NCI-H446 (cell line): ENCODE measurements around the gene PRKAG2.

Source experiments
- DNase-seq, 2 experiments: peaks; one replicate each; lab custom pipeline; 2025; lab: John Stamatoyannopoulos, UW

The PRKAG2 gene

DNA sequence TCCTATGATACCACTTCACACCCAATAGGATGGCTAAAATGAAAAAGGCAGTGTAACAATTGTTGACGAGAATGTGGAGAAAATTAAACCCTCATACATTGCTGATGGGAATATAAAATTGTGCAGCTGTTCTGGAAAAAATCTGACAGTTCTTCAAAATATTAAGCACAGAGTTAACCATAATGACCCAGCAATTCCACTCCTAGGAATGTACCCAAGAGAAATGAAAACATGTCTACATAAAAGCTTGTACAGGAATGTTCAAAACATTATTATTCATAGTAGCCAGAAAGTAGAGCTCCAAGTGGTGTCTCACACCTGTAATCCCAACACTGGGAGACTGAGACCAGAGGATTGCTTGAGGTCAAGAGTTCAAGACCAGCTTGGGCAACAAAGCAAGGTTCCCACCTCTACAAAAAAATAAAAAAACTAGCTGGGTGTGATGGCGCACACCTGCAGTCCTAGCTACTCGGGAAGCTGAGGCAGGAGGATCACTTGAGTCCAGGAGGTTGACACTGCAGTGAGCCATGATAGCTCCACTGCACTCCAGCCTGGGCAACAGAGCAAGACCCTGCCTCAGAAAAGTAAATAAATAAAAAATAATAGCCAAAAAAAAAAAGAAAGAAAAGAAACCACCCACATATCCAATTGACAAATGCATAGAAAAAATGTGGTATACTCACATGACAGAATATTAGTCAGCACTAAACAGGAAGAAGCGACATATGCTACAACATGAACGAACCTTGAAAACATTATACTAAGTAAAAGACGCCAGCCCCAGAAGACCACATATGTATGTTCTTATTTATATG is 362.2 kb downstream of the PRKAG2 start:
- no peak for DNase-seq

DNA sequence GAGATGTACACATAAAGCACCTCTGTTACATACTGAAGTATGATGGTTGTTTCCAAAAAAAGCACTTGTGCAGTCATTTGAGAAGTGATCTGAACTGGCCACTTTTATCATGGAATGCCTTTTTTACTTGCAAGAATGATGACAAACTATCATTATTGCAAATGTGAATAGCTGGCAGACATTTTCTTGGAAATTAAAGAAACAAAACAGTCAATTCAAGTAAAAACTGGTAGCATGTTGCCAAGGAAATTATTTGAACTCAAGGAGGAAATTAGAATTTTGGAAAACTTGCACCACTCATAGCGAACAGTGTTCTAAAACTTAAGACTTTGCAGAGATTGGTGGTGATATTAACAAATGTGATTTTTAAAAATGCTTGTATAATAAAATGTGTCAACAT is 363.8 kb downstream of the PRKAG2 start:
- DNase-seq = no peak

DNA sequence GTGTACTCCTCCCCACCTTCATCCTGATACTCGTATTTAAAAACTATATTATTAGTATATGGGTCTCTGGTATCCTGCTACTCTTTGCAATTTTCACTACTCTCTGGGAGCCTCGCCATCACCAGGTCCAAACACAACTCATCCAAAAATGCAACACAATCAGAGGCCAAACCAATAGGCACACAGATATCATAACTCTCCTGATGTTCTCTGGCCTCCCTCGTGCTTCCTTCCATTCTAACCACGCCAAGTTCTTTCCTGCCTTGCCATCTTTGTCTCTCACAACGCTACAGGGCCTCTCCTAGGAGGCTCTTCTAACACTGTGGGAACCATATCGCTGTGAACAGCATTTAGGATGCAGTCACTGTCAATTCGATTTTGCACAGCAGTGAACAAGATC is 364.6 kb downstream of the PRKAG2 start:
- DNase-seq = no peak

DNA sequence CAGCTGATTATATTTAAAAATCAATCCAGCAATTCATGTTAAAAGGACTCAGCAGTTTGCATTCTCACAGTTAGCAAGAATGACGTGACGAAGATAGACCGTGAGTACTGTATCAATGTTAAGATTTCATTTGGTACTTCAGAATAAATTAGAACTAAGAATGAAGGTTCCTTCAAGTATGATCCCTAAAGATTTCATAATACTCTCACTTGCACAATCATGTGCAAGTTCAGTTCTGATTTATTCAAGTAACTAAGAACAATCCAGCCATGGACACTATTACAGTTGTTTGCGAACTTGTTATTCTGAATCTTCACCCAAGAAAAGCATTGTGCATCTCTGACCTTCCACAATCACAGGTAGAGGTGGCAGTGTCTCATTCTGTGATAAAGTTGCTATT is 365.0 kb downstream of the PRKAG2 start:
- DNase-seq = no peak

DNA sequence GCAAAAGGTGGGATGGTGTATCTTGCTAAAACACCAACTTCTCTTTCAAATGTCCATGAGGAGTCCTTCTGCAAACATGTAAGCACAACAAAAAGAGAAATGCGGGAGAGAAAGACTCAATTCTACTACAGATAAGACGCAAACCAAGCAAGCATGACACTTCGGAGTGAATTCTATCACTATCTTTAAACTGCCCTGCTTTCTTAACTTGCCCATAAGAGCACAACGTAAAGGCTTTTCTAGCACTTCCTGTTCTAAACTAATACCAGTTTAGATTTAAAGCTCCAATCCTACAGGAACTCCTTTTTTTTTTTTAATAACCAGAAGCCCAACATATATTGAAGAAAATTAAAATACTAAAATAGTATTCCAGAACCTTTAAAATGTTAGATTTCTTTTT is 365.6 kb downstream of the PRKAG2 start:
- no peak for DNase-seq

DNA sequence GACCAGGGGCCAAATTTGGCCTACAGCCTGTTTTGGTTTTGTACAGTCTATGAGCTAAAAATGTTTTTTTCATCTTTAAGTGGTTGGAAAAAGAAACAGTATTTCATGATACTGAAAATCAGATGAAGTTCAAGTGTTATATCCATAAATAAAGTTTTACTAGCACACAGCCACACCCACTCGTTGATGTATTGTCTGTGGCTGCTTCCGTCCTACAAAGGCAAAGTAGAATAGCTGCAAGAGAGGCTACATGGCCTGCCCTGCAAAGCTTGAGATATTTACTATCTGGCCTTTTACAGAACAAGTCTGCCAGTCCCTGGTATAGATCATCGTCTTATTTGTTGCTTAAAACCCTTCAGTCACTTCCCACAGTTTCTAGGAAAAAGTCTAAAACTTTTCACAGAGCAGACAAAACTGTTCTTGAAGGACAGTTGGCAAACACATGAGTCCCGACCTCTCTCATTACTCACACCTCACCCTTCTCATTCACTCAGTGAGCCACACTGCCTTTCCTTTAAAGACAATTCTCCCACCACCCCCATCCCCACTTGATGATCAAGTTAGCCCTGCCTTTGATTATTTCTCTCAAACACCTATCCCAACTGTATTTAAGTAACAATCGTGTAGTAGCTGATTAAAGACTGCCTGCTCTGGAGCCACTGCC is 367.1 kb downstream of the PRKAG2 start:
- no peak for DNase-seq

DNA sequence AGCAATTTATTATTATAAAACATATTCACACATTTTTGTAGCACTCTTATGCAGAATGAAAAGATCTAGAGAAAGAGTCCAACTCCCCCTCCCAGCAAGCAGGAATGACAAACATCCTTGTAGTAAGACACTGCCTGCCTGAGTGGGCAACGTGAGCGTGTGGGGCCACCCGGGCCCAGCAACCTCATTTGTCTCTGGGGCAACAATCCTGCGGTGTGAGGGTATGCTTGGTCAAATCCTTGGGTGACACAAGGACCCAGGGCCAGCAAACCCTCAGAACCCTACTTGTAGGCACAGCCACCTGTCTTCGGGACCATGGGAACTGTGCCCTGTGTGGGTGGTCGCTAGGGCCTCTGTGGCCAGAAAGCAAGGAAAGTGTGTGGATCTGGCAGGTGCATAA is 367.9 kb downstream of the PRKAG2 start:
- DNase-seq = no peak

DNA sequence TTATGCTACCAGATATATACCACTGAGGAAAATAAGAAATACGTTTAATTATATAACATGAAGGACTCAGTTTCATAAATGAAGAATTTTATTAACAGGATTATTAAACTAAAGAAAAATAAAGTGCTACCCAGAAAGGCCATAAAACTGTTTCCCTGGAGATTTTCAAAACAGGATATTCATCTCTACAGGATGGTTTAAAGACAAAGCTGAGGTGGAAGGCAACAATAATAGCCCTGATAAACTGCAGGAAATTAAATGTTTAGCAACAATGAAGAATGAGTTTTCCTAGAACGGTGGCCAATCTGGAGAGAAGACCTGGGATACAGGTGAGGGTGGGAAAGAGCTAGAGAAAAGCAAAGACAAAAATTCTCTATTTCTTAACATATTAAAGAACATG is 369.1 kb downstream of the PRKAG2 start:
- DNase-seq = no peak

DNA sequence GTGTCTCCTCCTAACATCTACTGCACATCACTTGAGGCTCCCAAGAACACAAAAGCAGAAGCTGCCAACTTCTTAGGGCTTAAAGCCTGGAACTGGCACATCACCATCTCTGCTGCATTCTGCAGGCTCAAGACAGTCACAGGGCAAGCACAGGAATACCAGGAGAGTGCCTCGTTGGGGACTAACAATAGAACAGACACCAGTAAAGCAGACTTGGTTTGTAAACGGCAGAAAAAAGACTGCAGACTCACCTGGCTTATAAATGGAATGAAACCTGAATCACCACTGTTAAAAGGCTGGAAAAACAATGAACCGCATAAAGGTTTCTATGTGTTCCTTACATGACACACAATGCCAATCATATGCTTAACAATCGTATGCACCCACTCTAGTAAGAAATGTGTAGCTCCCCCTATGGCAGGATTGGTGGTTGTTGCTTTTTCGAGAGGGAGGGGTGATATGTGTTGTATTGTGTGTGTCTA is 370.0 kb downstream of the PRKAG2 start:
- DNase-seq = peak in 1 of 2 experiments; percentile 20
